GM23248 (cell line): ENCODE data around the gene STIM1.

Experiments used
- EZH2 ChIP-seq: fragments of 200-600 bp; sonication (generic); IDR thresholded peaks from 2 replicates; pipeline ENCODE4 v1.6.1; 2018; ENCODE audit warnings: antibody characterized with exemption, mild to moderate bottlenecking; ENCODE audit not compliant: insufficient read depth, poor library complexity, severe bottlenecking
- EZH2phosphoT487 ChIP-seq: fragments of 200-600 bp; sonication (generic); IDR thresholded peaks from 2 replicates; pipeline ENCODE4 v1.6.1; 2018; ENCODE audit warnings: antibody characterized with exemption, moderate library complexity, mild to moderate bottlenecking, low read depth; ENCODE audit not compliant: insufficient read depth

DNA sequence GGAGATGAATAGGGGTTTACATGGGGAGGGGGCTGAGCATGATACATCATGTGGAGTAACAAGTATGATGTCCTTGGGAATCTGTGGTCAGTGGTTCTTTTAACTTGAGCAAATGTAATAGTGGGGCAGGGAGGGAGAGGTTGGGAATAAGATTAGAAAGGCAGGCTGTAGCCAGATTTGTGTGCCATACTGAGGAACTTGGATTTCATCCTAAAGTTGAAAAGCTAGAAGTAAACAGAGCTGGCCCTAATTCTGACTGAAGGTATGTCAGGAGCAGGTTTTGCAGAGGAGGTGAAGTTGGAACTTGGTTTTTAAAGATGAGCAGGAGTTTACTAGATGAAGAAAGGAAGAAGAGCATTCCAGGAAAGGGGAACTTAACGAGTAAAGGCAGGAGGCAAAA, 130.8 kb downstream of the STIM1 start:
- TF ChIP-seq EZH2 (no peak), EZH2phosphoT487 (no peak)
